Measurements from ENCODE around the gene PCCA.

- TF ChIP-seq CTCF (IDR thresholded peaks at IDR 0.05) (no peak), POLR2A (IDR thresholded peaks at IDR 0.05) (no peak)
Observed at GRCh38 chr13:100536643-100537180, 447.8 kb downstream of the PCCA start.

Measured in Peyer's patch (tissue), 4 donors.